Left lung (tissue), 10 donors: ENCODE measurements around the gene FAM219A. TPM values are rescaled to one million over a fixed set of nuclear protein-coding genes. Genes with fewer than 3 reads are reported as not detected.
"Not testable (repeated sequence)": the region's sequence is repeated elsewhere in the genome, so short reads cannot be mapped to it uniquely, and the experiment has no call there.

Experiments used
- ATAC-seq: fragments of 200-7000 bp; cut with Tn5 transposase; one replicate; pipeline ENCODE4 v1.9.1; 2020; ENCODE audit warnings: moderate library complexity
- DNase-seq, 4 donors: peaks; one replicate each; pipeline ENCODE4 v3.0.0-alpha.2; 2013 to 2020
- H3K27ac ChIP-seq, 2 donors: fragments of 200-600 bp; sonication (generic) in 1 of 2; one replicate each; pipeline versions ENCODE4 v1.5.0 to v1.8.0; 2020 to 2021
- H3K27me3 ChIP-seq, 2 donors: fragments of 200-600 bp; sonication (generic) in 1 of 2; one replicate each; pipeline versions ENCODE4 v1.5.0 to v1.8.0; 2020 to 2021
- H3K36me3 ChIP-seq, 2 donors: fragments of 200-600 bp; sonication (generic) in 1 of 2; one replicate each; pipeline versions ENCODE4 v1.5.0 to v1.8.0; 2020 to 2021
- H3K4me1 ChIP-seq, 2 donors: fragments of 200-600 bp; one replicate each; pipeline ENCODE4 v1.8.0; 2021
- H3K4me3 ChIP-seq, 2 donors: fragments of 200-600 bp; sonication (generic) in 1 of 2; one replicate each; pipeline versions ENCODE4 v1.5.0 to v1.8.0; 2020 to 2021; ENCODE audit warnings: mild to moderate bottlenecking in 1 of 2
- H3K9me3 ChIP-seq, 2 donors: fragments of 200-600 bp; sonication (generic) in 1 of 2; one replicate each; pipeline versions ENCODE4 v1.5.0 to v1.8.0; 2020 to 2021
- intact Hi-C, 2 donors: fragments of 100-400 bp; cut with DNase I; formaldehyde crosslinking; loops; one replicate each; pipeline versions ENCODE4 v1.11.2 to v1.14.2; 2022
- polyA plus RNA-seq, 6 donors: library from polyadenylated mRNA; unstranded; fragments of 120-200 nt; gene quantifications; one replicate each; pipeline ENCODE4 v1.2.1, GENCODE V29; 2013; ENCODE audit not compliant: insufficient read length in 6 of 6
- total RNA-seq, 2 donors: library from RNA; stranded (reverse); fragmentation: NEBNext Ultra II Directional; extraction: Animal tissue kit (Norgen Biotek cat#: 25700); gene quantifications; one replicate each; pipeline ENCODE4 v1.2.1, GENCODE V29; 2021
- TF ChIP-seq, protein P1 (sequence below), 2 donors: fragments of 200-600 bp; sonication (generic) in 1 of 2; IDR thresholded peaks; one replicate each; pipeline versions ENCODE4 v1.5.0 to v1.8.0; 2021; ENCODE audit warnings: antibody characterized with exemption in 2 of 2
- donor health status: DM: no; HTN: yes; CAD: no.
- donor health status: DM: no; HTN: no; CAD: no.

The FAM219A gene
- total and polyA plus RNA-seq, 8 donors, result 12.3 to 23.0 (median 14.6) TPM

- peaks cover 0 to 15% of the 10 kb centered on the region in 2 donors for H3K27me3 ChIP-seq
- no peak for ATAC-seq
- intact Hi-C loops, result loop anchor here in 1 of 2 donors (10.0 kb wide), 1 partner anchor 86 kb away; no protein-coding TSS in a partner anchor
- no peaks in the 10 kb centered on the region for H3K36me3 ChIP-seq
- no peaks in the 10 kb centered on the region for H3K4me1 ChIP-seq
- DNase-seq, result no peak
- no peaks in the 10 kb centered on the region for H3K9me3 ChIP-seq
- no peak overlapping the region for H3K27ac ChIP-seq
- H3K4me3 ChIP-seq, result no peak overlapping the region
- TF ChIP-seq, protein P1, sequence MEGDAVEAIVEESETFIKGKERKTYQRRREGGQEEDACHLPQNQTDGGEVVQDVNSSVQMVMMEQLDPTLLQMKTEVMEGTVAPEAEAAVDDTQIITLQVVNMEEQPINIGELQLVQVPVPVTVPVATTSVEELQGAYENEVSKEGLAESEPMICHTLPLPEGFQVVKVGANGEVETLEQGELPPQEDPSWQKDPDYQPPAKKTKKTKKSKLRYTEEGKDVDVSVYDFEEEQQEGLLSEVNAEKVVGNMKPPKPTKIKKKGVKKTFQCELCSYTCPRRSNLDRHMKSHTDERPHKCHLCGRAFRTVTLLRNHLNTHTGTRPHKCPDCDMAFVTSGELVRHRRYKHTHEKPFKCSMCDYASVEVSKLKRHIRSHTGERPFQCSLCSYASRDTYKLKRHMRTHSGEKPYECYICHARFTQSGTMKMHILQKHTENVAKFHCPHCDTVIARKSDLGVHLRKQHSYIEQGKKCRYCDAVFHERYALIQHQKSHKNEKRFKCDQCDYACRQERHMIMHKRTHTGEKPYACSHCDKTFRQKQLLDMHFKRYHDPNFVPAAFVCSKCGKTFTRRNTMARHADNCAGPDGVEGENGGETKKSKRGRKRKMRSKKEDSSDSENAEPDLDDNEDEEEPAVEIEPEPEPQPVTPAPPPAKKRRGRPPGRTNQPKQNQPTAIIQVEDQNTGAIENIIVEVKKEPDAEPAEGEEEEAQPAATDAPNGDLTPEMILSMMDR (IDR thresholded peaks at IDR 0.05), result no peak
Measured at GRCh38 chr9:34490360-34490759, 32.0 kb upstream of the FAM219A start.

DNA sequence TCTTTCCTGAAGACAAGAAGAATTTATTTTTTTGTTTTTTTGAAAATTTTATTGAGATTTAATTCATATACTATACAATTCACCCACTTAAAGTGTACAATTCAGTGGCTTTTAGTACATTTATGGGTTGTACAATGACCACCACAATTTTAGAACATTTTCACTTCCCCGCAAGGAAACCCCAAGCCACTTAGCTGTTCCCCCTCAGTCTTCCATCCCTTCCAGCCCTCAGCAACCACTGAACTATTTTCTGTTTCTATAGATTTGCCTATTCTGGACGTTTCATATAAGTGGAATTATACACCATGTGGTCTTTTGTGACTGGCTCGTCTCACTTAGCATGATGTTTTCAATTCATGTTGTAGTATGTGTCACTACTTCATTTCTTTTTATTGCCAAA lies 28.2 kb upstream of the FAM219A start:
- DNase-seq, result no peak

DNA sequence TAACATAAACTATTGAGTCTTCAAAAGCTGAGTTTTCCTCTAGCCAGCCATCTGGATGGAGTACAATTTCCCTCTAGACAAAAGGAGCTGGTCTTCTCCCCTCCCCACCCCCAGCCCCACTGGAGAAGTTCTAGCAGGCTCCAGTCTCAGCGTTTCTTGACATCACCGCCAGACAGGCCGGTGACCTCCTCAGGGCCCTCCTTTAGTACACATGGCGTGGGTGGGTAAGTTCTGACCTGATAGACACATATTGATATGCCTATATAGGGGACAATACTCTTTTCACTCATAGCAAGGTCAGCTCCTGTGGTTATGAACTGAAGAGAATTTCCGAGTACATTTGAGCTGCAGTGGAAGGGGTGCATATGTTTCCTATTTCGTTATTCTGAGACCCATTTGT lies 27.5 kb upstream of the FAM219A start:
- H3K27ac ChIP-seq, result no peak overlapping the region
- no peak for ATAC-seq
- peaks cover 0 to 15% of the 10 kb centered on the region in 2 donors for H3K27me3 ChIP-seq
- intact Hi-C loops, result no loop called here
- H3K4me3 ChIP-seq, result no peak overlapping the region
- no peaks in the 10 kb centered on the region for H3K4me1 ChIP-seq
- no peaks in the 10 kb centered on the region for H3K36me3 ChIP-seq
- DNase-seq, result no peak
- no peaks in the 10 kb centered on the region for H3K9me3 ChIP-seq
- TF ChIP-seq, protein P1 (IDR thresholded peaks at IDR 0.05), result no peak

More for the DNA sequence above, 28.2 kb upstream of the FAM219A start:
- ATAC-seq, result no peak
- Histone ChIP-seq H3K9me3 (no peaks in the 10 kb centered on the region), H3K4me1 (no peaks in the 10 kb centered on the region), H3K27me3 (peaks cover 0 to 15% of the 10 kb centered on the region in 2 donors), H3K27ac (no peak overlapping the region), H3K4me3 (no peak overlapping the region), H3K36me3 (no peaks in the 10 kb centered on the region)
- intact Hi-C loops, result no loop called here
- TF ChIP-seq, protein P1 (IDR thresholded peaks at IDR 0.05), result no peak

- ATAC-seq, result no peak
- TF ChIP-seq, protein P1 (IDR thresholded peaks at IDR 0.05), result no peak
- Histone ChIP-seq H3K27ac (no peak overlapping the region), H3K4me1 (no peaks in the 10 kb centered on the region), H3K36me3 (no peaks in the 10 kb centered on the region), H3K27me3 (peaks cover 0 to 10% of the 10 kb centered on the region in 2 donors), H3K4me3 (no peak overlapping the region), H3K9me3 (no peaks in the 10 kb centered on the region)
- peak in 1 of 4 donors; percentile 13 for DNase-seq
- intact Hi-C loops, result no loop called here
Measured at GRCh38 chr9:34484678-34485077, 26.3 kb upstream of the FAM219A start.

DNA sequence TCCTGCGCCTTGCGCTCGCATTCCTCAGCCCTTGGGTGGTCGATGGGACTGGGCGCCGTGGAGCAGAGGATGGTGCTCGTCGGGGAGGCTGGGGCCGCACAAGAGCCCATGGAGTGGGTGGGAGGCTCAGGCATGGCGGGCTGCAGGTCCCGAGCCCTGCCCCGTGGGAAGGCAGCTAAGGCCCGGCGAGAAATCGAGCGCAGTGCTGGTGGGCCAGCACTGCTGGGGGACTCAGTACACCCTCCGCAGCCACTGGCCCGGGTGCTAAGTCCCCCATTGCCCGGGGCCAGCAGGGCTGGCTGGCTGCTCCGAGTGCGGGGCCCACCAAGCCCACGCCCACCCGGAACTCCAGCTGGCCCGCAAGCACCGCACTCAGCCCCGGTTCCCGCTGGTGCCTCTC lies 24.4 kb upstream of the FAM219A start:
- H3K27me3 ChIP-seq, DNase-seq, H3K9me3 ChIP-seq, H3K4me1 ChIP-seq, ATAC-seq, intact Hi-C loops, H3K27ac ChIP-seq, H3K36me3 ChIP-seq, H3K4me3 ChIP-seq: not testable (repeated sequence)

DNA sequence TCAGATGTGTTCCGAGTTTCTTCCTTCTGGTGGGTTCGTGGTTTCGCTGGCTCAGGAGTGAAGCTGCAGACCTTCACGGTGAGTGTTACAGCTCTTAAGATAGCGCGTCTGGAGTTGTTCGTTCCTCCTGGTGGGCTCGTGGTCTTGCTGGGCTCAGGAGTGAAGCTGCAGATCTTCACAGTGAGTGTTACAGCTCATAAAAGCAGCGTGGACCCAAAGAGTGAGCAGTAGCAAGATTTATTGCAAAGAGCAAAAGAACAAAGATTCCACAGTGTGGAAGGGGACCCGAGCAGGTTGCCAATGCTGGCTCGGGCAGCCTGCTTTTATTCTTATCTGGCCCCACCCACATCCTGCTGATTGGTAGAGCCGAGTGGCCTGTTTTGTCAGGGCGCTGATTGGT lies 23.2 kb upstream of the FAM219A start:
- H3K4me3 ChIP-seq, H3K9me3 ChIP-seq, H3K27ac ChIP-seq, ATAC-seq, H3K27me3 ChIP-seq, intact Hi-C loops, H3K36me3 ChIP-seq, DNase-seq, H3K4me1 ChIP-seq: not testable (repeated sequence)
